ENCODE measurements around the gene ACOX2.

GRCh38 chr3:58551636-58552180, 14.7 kb upstream of the ACOX2 start:
- TF ChIP-seq CTCF (IDR thresholded peaks at IDR 0.05): no peak
- TF ChIP-seq POLR2A (IDR thresholded peaks at IDR 0.05; ENCODE audit: low read depth): no peak
- no peak for TF ChIP-seq POLR2AphosphoS5 (IDR thresholded peaks at IDR 0.05)
- no peak for TF ChIP-seq EP300 (IDR thresholded peaks at IDR 0.05)

All from esophagus muscularis mucosa (tissue), 4 donors.